NB4 (cell line): ENCODE data around the gene KLF7.

Source experiments
- DNase-seq: peaks from one replicate; pipeline ENCODE4 v3.0.0; 2010; ENCODE audit warnings: low read depth
- H3K4me3 ChIP-seq: one replicate; pipeline ENCODE4 v1.5.1; 2011; ENCODE audit warnings: mild to moderate bottlenecking, low read depth, low read length, moderate library complexity
- CTCF ChIP-seq: IDR thresholded peaks from one replicate; pipeline ENCODE4 v1.5.1; 2012; ENCODE audit warnings: low read depth, low read length
- MAX ChIP-seq: IDR thresholded peaks from 2 replicates; pipeline ENCODE4 v1.6.1; 2011; ENCODE audit warnings: low read depth, low read length
- MYC ChIP-seq: IDR thresholded peaks from 2 replicates; pipeline ENCODE4 v1.6.1; 2011; ENCODE audit warnings: low read depth, low read length
- POLR2A ChIP-seq: IDR thresholded peaks from 2 replicates; pipeline ENCODE4 v1.6.1; 2011; ENCODE audit warnings: mild to moderate bottlenecking; ENCODE audit not compliant: insufficient read length; ENCODE audit errors: extremely low read depth

The KLF7 gene

GRCh38 chr2:207166039-207166348 lies 246 bp upstream of the KLF7 start:
- TF ChIP-seq MAX, result no peak
- no peak for TF ChIP-seq POLR2A
- TF ChIP-seq MYC, result no peak
- no peak for TF ChIP-seq CTCF
- peak overlapping the region; percentile 75 for H3K4me3 ChIP-seq
- DNase-seq, result peak; percentile 99

GRCh38 chr2:207164006-207164831 lies 1.5 kb downstream of the KLF7 start:
- DNase-seq, result peak; percentile 21
- H3K4me3 ChIP-seq, result peak overlapping the region; percentile 75

GRCh38 chr2:207163756-207164005 lies 2.1 kb downstream of the KLF7 start:
- TF ChIP-seq MYC (no peak), POLR2A (no peak), MAX (no peak), CTCF (no peak)
- no peak for DNase-seq
- no peak overlapping the region for H3K4me3 ChIP-seq

More at GRCh38 chr2:207164006-207164831, 1.5 kb downstream of the KLF7 start:
- TF ChIP-seq MAX (no peak), MYC (no peak)

GRCh38 chr2:207163053-207163755 lies 2.5 kb downstream of the KLF7 start:
- DNase-seq, result no peak
- TF ChIP-seq MAX (no peak), POLR2A (no peak), MYC (no peak), CTCF (no peak)

GRCh38 chr2:207162316-207162715 lies 3.4 kb downstream of the KLF7 start:
- TF ChIP-seq MYC (no peak), CTCF (no peak)
- no peak for DNase-seq
- no peak overlapping the region for H3K4me3 ChIP-seq

More at GRCh38 chr2:207163053-207163755, 2.5 kb downstream of the KLF7 start:
- H3K4me3 ChIP-seq, result no peak overlapping the region

GRCh38 chr2:207161247-207162123 lies 4.3 kb downstream of the KLF7 start:
- no peak for DNase-seq
- TF ChIP-seq MAX (no peak), MYC (no peak), CTCF (no peak), POLR2A (no peak)
- H3K4me3 ChIP-seq, result no peak overlapping the region
